ENCODE results near the gene SLC44A1. TPM values are rescaled to one million over a fixed set of nuclear protein-coding genes. Genes with fewer than 3 reads are reported as not detected.

Gene SLC44A1
- total and polyA plus RNA-seq, 2 donors from 2014 or later, result 17.4 to 42.3 TPM

GRCh38 chr9:105441616-105442160 lies 197.2 kb downstream of the SLC44A1 start:
- Histone ChIP-seq H3K27ac (ENCODE audit: low read depth in 2 of 2, low read length in 2 of 2) (no peak overlapping the region), H3K4me1 (ENCODE audit: control insufficient read depth in 2 of 3, insufficient read depth in 2 of 3, low read depth in 1 of 3, low read length in 3 of 3) (no peaks in the 10 kb centered on the region), H3K9me3 (ENCODE audit: control insufficient read depth in 2 of 3, insufficient read depth in 1 of 3, low read length in 3 of 3) (no peaks in the 10 kb centered on the region), H3K4me3 (ENCODE audit: low read length in 3 of 3) (no peak overlapping the region), H3K9ac (ENCODE audit: low read length in 3 of 3) (no peak overlapping the region), H3K27me3 (ENCODE audit: control insufficient read depth, insufficient read depth, low read length) (no peaks in the 10 kb centered on the region), H3K36me3 (ENCODE audit: control insufficient read depth in 2 of 3, insufficient read depth in 3 of 3, low read length in 3 of 3) (no peaks in the 10 kb centered on the region)
- TF ChIP-seq CTCF (IDR thresholded peaks at IDR 0.05; ENCODE audit: borderline replicate concordance, extremely low read depth, insufficient read depth), result no peak
- DNase-seq (no peak), FAIRE-seq (no peak)
- intact Hi-C loops (cut with DNase I), result no loop called here

- DNase-seq (no peak), FAIRE-seq (no peak)
- H3K27ac ChIP-seq (ENCODE audit: low read depth in 2 of 2, low read length in 2 of 2), result no peak overlapping the region
- H3K36me3 ChIP-seq (ENCODE audit: control insufficient read depth in 2 of 3, insufficient read depth in 3 of 3, low read length in 3 of 3), result no peaks in the 10 kb centered on the region
- H3K9me3 ChIP-seq (ENCODE audit: control insufficient read depth in 2 of 3, insufficient read depth in 1 of 3, low read length in 3 of 3), result no peaks in the 10 kb centered on the region
- H3K4me3 ChIP-seq (ENCODE audit: low read length in 3 of 3), result no peak overlapping the region
- no peaks in the 10 kb centered on the region for H3K27me3 ChIP-seq (ENCODE audit: control insufficient read depth, insufficient read depth, low read length)
- intact Hi-C loops (cut with DNase I), result no loop called here
- H3K4me1 ChIP-seq (ENCODE audit: control insufficient read depth in 2 of 3, insufficient read depth in 2 of 3, low read depth in 1 of 3, low read length in 3 of 3), result no peaks in the 10 kb centered on the region
- no peak for TF ChIP-seq CTCF (IDR thresholded peaks at IDR 0.05; ENCODE audit: borderline replicate concordance, extremely low read depth, insufficient read depth)
- H3K9ac ChIP-seq (ENCODE audit: low read length in 3 of 3), result no peak overlapping the region
Observed at GRCh38 chr9:105443121-105443520, 198.7 kb downstream of the SLC44A1 start.

- Histone ChIP-seq H3K4me3 (ENCODE audit: low read length in 3 of 3) (no peak overlapping the region), H3K9me3 (ENCODE audit: control insufficient read depth in 2 of 3, insufficient read depth in 1 of 3, low read length in 3 of 3) (no peaks in the 10 kb centered on the region), H3K9ac (ENCODE audit: low read length in 3 of 3) (no peak overlapping the region), H3K27ac (ENCODE audit: low read depth in 2 of 2, low read length in 2 of 2) (no peak overlapping the region), H3K4me1 (ENCODE audit: control insufficient read depth in 2 of 3, insufficient read depth in 2 of 3, low read depth in 1 of 3, low read length in 3 of 3) (no peaks in the 10 kb centered on the region), H3K27me3 (ENCODE audit: control insufficient read depth, insufficient read depth, low read length) (no peaks in the 10 kb centered on the region), H3K36me3 (ENCODE audit: control insufficient read depth in 2 of 3, insufficient read depth in 3 of 3, low read length in 3 of 3) (no peaks in the 10 kb centered on the region)
- TF ChIP-seq CTCF (IDR thresholded peaks at IDR 0.05; ENCODE audit: borderline replicate concordance, extremely low read depth, insufficient read depth), result no peak
- DNase-seq, result no peak
- FAIRE-seq, result no peak
- intact Hi-C loops (cut with DNase I), result no loop called here
Observed at GRCh38 chr9:105444130-105444529, 199.7 kb downstream of the SLC44A1 start.
